Hematopoietic multipotent progenitor cell treated with erythropoietin and hydrocortisone succinate and interleukin-3 and kit ligand, for 17 days (in vitro differentiated cells): ENCODE data around the gene OMA1.
"Not testable (repeated sequence)": the region's sequence is repeated elsewhere in the genome, so short reads cannot be mapped to it uniquely, and the experiment has no call there.

Experiments
- DNase-seq: peaks from one replicate; pipeline ENCODE4 v3.0.0-alpha.2; 2015; ENCODE audit warnings: low spot score

OMA1 gene

DNA sequence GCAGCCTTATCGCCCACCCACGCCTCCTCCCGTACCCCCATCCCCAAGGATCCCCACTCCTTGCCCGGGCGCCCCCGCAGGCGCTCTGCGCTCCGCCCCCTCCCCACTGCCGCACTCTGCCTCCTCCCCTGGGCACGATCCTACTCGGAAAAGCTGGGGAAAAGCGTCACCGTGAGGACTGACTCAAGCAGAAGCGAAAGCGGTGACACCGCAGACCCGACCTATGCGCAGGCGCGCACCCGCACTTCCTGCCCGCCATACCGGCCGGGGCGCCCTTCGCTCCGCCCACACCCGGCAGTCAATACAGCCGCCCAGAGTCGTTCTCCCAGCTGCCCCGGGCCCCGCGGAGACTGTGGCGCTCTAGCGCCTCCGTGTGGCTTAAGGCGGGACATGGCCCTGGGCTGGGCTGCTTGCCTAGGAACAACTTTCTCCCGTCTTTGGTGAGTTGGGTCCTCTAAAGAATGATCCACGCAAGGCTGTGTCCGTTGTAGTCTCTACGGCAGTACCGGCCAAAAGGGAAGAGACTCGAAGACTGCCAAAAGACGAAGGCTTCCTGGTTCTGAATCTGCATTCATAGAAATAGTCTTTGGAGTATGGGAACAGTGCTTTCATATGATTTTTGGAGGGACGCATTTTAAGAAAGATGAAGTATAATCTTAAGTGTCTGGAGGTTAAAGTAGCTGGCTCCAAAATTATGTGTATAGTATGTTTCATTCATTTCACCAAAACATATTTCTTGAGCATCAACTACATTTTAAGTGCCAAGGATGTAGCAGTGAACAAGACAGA lies at the start of gene OMA1:
TSS of gene OMA1 (minus strand) at position 207 of the 789 bp plus-strand sequence. CDS start 7,432 bp downstream, outside the sequence.
- DNase-seq: peak; percentile 97

DNA sequence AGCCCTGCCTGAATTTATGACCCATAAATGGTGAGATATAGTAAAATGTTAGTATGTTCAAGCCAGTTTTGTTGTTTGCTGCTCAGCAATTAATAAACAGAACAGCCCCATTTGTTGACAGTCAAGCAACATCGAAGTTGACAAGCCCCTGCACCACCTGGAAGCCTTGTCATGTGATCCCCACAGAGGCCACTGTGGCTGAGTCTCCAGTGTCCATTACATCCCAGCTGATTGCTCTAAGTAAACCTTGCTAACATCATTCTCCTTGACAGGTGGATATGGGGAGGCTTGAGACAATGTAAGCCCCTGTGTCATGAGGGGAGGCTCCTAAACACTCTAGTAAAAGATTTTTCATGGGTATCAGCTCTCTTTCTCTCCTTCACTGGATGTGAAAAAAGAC lies 48.0 kb upstream of the OMA1 start:
- DNase-seq: no peak

DNA sequence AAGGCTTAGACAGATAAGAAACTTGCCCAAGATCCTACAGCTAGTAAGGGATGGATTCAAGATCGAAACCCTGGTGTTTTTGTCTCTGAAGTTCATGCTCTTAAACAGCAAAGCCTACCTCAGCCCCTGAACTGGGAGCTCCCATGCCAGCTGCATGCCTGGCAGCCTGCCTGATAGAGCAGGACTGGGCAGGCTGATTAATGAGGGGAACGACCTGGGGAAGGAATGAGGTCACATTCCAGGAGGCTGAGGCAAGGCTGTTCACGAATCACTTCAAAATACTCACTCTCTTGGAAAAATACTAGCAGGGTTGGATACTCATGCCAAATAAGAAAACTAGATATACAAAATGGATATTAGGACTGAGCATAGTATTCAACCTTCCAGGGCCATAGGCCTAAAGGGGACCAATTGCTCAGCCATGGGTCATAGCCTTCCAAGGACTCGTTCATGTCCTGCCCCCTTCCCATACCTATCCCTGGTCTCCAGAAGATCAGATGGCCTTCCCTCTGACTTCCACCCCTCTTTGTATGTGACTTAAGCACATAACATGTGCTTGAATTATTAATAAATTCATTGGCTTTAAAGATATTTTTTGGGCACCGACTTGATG lies 46.1 kb upstream of the OMA1 start:
- DNase-seq: no peak

DNA sequence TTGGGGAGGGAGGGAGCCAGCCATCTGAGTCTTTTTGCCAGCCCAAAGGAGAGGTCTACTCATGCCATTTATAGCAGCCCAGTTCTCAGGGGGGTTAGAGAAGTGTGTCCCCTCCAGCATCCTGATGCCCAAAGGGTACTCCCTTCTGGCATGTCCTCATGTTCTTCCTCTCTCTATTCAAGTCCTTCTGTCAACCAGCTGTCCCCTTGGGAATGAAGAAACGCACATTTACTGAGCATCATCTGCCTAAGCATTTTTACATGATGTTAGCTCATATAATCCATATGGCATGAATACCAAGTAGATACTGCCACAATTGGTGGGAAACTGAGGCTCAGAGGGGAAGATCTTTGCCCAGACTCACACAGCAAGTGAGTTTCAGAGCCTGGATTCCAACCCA lies 45.3 kb upstream of the OMA1 start:
- no peak for DNase-seq

DNA sequence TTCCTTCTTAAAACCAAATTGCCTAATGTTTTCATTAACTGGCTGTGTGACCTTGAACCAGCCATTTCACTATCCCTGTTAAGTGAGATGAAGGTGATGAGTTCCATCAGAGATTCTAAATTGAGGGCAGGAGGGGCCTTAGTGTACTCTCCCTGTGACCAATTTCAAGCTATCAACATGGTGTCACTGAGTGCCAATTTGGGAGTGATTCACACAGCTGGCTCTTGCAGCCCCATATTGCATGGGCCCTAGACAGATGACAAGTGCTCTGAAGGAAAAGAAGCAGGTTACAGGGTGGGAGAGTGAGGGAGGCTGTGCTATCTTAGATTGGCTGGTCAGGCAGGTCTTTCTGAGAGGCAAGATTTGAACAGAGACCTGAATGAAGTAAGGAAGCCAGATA lies 43.5 kb upstream of the OMA1 start:
- DNase-seq: no peak

DNA sequence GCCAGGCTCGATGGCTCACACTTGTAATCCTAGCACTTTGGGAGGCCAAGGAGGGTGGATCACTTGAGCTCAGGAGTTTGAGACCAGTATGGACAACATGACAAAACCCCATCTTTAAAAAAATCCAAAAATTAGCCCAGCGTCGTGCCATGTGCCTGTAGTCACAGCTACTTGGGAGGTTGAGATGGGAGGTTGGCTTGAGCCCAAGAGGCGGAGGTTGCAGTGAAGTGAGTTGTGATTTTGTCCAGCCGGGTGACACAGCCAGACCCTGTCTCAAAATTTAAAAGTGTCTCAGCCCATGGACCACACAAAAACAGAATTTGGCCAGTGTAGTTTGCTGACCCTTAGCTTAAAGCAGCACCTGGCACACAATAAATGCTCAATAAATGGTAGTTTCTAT lies 41.9 kb upstream of the OMA1 start:
- DNase-seq: no peak

DNA sequence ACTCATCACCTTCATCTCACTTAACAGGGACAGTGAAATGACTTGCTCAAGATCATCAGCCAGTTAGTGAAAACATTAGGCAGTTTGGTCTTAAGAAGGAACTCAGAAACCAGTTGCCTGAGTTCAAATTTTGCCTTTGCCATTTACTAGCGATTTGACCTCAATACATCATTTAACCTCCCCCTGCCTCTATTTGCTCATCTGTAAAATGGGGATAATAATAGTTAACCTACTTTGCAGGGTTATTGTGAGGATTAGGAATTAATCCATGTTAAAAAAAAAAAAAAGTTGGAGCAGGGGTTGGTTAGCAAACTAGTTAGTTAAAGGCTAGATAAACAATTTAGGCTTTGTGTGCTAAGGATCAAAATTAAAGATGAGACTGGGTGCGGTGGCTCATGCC lies 41.1 kb upstream of the OMA1 start:
- no peak for DNase-seq

DNA sequence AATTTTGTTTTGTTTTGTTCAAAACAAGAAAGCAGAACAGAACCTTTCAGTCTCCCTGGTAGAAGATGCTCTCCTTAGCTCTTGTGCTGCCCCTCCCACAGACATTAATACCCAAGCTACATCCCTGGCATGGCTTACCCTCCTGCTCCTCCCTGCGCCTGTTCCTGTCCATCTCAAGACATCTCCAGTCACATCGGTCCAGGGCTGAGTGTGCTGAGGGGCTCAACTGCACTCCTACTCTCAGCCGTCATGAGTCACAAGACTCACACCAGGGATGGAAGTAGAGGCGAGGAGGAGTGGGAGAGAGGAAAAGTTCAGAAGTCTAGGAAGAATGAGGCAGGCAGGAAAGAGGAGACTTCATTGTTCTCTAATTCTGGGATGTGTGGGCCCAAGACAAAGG lies 39.7 kb upstream of the OMA1 start:
- no peak for DNase-seq

DNA sequence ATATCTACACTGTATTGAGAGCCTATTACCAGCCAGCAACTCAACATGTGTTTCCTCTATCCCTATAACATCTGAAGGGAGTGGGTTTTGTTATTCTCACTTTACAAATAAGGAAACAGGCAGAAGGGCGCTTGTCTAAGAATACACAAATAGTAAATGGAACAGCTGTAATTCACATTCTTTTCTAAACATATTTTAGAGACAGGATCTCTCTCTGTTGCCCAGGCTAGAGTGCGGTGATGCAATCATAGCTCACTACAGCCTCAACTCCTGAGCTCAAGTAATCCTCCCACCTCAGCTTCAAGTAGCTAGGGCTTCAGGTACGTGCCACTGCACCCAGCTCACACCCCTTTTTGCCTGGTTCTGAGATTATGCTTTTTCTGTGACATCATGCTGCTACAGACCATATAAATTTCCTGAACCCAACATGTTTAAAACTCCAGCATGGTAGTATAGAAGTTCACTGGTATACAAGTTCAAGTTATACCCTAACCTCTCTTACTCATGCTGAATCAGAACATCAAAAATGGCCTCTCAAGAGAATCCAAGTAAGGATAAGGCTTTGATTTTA lies 39.1 kb upstream of the OMA1 start:
- DNase-seq: no peak

DNA sequence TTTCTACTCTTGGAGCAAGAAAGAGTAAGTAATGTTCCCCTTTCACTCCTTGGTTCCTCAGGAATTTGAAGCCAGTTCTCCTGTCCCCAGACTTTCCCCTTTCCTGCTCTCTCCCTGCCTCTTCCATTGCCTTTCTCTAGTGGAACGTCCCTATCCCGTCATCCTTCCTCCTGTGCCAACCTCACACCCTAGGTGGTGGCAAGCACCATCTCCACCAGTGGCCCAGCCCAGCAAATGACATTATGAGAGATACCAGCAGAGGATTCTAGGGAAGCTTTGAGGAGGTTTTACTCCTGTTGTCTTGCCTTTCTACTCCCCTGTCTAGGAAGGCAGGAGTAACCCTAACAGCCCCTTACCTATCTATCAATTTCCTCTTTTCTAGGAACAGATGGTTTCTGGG lies 38.6 kb upstream of the OMA1 start:
- DNase-seq: no peak

DNA sequence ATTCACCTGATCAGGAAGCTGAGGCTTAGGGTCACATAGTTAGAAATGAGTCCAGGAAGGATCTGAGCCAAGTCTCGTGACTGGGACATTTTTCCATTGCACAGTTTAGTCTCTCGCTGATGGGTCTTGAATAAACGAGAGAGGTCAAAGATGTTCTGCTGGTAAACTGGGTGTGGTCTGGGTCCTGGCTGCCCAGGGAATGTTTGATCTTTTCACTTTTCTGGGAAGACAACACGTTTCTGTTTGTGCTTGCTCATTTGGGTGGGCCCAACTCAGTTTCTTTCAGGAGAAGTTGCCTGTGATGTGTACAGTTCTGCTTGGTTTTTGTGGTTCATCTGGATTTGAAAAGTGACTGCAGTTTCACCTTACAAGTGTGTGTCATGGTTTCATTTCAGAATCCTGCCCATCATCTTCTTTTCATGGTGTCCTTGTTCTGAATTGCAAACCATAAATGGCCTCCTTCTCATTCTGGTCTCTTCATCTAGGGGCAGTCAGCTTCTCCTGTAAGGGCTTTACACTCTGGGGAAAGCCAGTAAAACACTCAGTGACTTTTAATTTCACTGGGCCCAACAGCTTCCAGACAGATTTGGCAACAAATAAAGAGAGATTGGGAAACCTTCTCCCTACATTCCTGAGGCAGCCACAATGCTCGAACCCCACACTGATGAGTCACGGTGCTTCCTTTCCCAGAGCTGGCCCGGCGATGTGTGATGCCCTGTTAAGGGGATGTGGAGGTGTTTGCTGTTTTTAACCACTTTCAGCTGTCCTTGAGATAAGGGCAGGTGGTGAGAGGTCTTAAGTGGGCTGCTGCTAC lies 37.8 kb upstream of the OMA1 start:
- DNase-seq: no peak

DNA sequence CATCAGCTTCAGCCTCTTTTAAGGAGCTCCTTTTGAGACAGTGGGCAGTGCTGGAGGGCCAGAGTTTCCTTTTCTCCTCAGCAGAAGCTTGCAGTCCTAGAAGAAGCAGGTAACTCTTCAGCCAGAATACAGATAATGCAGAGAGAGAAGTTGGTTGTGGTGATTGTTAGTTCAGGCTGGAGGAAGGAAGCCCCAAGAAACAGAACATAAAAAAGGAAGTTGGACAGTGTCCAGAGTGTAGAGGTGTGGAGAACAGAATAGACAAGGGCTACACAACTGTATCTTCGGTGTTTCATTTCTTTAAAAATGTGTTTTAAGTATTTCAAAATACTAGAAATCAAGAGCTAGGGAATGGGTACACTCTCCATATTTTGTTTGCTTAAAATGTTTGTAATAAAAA lies 37.0 kb upstream of the OMA1 start:
- DNase-seq: no peak

DNA sequence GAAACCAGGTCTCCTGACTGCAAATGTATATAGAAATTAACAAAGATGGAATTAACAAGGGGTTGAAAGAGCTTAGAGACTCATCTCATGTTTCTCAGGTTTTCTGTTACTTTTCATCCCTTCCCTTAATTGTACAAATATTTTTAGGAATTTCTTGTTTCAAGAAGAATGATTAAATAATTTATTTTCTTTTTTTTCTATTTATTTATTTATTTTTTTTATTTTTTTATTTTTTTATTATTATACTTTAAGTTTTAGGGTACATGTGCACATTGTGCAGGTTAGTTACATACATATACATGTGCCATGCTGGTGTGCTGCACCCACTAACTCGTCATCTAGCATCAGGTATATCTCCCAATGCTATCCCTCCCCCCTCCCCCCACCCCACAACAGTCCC lies 35.6 kb upstream of the OMA1 start:
- not testable (repeated sequence) for DNase-seq

DNA sequence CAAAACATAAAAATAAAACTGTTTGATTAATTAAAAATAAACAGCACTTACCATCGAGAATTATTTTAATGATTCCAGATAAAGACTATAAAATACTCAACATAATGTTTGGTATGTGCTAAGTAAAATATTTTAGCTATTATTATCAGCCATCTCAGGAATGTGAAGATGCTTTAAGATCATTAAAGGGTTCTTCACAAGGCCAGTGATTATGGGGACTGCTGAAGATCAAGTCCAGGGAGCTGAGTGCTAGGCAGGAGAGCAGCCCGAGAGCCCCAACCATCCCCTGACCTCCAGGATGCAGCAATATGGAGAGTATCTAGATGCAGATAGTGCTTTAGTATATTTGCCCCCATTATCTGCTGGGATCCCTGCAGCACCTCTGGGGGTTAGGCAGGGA lies 35.1 kb upstream of the OMA1 start:
- no peak for DNase-seq

DNA sequence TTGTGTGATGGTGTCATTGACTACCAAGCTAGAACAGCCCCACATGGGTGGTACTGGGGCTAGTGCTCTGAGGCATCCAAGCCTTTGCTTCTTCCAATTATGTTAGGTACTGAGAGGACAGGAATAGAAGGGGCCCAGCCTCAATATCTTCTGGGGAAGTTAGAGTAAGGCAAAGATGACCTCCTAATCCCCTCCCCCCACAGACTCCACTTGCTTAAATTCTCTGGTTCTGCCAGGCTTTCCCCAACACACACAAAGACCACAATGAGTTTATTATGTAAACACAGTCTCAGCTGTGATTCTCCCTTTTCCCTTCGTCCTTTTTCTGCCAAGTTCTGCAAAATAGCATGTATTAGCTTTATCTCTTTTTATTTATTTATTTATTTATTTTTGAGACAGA lies 33.7 kb upstream of the OMA1 start:
- DNase-seq: no peak

DNA sequence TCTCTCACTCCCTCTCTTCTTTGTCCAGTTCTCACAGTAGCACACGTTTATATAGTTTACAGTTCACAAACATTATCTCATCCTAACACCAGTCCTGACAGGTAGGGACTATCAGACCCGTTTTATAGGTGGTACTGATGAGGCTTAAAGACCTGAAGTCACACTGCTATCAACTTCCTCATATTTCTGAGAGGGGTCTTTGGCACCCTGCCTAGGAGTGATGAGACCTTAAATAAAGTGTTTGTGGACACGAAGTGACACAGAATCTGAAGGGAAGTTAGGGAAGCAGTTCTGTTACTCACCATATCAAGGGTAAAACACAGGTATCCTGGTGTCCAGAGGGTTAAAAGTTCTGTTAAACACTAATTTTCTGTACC lies 31.1 kb upstream of the OMA1 start:
- no peak for DNase-seq

DNA sequence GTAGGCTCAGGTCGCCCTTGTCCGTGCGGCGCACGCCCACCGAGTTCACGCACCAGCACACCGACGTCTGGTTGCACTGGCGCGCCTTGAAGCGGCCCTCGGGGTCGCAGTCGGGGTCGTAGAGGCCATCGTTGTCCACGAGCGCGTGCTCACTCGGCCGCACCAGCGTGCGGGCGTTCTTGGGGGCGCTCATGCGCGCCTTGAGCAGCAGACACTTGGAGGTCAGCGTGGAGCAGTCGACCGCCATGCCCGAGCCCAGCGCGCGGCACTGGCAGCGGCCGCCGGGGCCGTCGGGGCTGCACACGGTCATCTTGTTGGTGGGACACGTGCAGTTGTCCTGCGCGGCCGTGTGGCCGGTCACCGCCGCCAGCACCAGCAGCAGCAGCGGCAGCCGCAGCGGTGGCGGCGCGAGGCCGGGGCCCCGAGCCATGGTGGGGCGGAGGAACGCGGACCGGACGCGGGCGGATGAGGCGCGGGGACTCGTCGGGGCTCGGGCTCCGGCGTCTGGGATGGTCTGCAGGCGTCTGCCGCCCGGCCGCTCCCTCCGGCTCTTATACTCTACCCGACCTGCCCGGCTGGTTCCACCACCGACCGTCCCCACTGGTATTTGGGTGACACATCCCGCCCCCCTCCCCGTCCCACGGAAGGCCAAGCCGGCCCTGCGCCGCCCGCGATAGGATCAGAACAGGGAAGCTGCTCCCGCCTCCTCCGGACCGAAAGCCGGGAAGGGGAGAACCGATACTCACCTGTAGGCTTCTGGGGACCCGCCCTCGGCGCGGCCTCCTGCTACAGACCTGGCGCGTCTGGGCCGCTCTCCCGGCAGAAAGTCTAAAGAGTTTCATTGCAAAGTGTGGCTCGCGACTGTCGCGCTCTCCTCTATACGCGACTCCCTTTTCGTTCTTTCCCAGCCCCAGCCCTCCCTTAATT lies 30.5 kb upstream of the OMA1 start, which contains the start of gene TACSTD2:
TSS of gene TACSTD2 (minus strand) at position 526 of the 927 bp plus-strand sequence. CDS start at position 430, 96 bp downstream.
- no peak for DNase-seq

DNA sequence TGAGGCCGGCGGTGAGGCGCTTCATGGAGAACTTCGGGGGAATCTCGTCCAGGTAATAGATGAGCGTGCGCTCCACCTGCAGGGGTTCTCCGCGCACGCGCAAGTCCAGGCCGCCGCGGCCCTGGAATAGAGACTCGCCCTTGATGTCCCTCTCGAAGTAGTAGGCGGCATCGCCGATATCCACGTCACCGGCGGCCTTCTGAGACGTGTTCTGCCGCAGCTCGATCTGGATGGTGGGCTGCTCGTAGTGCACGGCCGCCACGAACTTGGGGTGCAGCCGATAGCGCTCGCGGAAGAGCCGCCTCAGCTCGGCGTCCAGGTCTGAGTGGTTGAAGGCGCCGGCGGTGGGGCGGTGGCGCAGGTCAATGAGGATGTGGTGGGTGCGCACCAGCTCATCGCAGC lies 29.8 kb upstream of the OMA1 start:
- DNase-seq: no peak

DNA sequence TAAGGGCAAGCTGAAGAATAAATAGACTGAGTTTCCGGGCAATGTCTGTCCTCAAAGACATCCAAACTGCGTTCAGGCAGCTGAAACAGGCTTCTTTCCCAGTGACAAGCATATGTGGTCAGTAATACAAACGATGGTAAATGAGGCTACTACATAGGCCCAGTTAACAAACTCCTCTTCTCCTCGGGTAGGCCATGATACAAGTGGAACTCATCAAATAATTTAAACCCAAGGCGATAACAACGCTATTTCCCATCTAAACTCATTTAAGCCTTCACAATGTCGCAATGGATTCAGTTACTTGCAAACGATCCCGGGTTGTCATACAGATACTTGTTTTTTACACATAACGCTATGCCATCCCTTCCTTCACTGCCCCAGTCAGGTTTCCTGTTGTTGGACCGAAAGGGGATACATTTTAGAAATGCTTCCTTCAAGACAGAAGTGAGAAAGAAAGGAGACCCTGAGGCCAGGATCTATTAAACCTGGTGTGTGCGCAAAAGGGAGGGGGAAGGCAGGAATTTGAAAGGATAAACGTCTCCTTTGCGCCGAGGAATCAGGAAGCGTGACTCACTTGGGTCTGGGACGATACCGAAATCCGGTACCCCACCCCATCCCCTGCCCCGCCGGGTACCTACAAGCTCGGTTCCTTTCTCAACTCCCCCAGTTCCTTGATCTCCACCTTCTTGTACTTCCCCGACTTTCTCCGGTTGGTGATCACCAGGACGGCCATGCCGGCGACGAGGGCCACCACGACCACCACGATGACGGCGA lies 29.2 kb upstream of the OMA1 start:
- DNase-seq: no peak

DNA sequence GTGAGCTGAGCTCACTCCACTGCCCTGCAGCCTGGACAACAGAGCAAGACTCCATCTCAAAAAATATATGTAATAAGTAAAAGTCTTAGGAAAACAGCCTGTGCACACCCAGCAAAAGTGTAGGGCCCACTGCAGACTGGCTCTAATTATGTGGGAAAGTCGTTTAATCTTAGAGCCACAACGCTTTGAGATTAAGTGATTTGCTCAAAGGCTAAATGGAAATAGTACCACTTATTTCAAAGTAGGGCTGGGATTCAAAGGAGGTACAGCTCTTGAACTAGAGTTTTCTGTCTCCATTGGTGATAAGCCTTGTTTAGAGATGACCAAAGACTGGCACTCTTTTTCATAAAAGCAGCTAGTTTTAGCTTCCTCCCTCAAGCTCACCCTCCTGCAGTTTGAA lies 28.3 kb upstream of the OMA1 start:
- DNase-seq: no peak
